Stimulated activated CD8-positive, alpha-beta memory T cell treated with anti-CD3 and anti-CD28 coated beads, Interleukin-4, amount 100 ng/mL, for 48 hours (primary cell): ENCODE data around the gene TSSK6.

Experiments
- DNase-seq: peaks from one replicate; pipeline ENCODE4 v3.0.0-alpha.2; 2020

Gene TSSK6

GRCh38 chr19:19514881-19515641 lies at the start of gene TSSK6:
Gene TSSK6 (minus strand): TSS chr19:19515548. CDS start chr19:19515427, 121 bp downstream.
- no peak for DNase-seq

- no peak for DNase-seq
Measured at GRCh38 chr19:19563348-19563848, 48.0 kb upstream of the TSSK6 start.

GRCh38 chr19:19562665-19563347 lies 47.5 kb upstream of the TSSK6 start:
- DNase-seq = peak; percentile 43

DNA sequence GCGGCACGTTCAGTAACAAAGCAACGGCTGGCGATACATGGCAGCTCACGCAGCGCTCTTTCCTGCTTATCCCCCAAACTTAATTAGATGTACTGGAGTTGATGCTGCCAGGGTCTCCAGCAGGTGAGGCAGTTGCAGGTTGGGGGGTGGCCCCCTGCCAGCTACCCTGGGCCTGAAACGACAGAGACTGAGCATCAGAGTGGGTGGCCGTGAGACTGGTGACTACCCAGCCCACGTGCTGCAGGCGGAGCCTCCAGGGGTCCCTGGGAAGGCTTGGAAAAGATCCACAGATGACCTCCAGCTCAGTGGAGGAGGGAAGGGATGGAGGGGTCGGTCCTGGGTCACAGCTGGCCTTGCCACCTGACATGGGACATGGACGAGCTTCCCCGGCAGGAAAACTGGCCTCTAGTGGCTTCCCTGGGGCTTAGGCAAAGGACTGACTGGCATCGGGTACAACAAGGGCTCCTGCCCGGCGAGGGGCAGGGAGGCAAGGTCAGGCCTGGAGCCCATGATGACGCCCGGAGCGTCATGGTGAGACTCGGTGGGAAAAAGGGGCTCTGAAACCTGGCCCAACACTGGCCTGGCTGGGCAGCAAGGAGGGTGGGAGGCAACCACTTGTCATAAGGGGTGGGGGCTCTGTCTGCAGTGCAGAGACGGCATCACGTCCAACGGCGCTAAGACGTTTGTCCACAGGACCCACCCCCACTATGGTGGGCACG lies 46.8 kb upstream of the TSSK6 start:
- no peak for DNase-seq

DNA sequence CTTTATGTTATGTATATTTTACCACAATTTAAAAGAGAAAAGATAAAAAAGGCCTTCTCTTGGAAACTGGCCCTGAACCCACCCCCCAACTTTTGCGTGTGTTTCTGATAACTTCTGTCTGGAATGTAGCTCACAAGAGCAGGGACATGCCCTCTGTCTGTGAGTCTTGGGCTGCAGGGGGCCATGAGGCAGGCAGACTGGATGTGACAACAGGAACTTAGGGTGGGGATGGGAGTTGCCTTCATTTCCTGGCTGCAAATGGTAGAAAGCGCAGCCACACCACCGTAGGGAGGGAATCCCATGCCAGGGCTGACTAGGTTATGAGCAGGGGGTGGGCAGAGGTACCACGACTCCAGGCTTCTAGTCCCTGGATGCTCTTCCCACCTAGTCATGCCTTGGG lies 44.6 kb upstream of the TSSK6 start:
- no peak for DNase-seq

DNA sequence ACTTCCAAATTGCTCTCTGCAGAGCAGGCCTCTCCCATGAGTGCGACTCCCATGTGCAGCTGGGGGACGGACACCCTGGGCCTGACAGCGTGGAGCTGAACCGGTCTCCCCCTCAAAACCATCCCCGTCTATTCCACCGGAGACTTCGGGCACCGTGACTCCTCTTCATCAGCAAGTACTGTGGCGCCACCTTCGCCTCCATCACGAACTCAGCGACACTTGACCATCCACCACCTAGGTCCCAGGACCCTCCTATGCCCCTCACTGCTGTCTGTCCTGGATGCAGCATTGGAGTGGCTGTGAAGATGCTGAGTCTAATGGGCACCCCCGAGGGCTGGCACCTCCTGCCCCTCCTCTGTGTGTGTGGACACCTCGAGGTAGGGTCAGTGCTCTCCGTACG lies 43.3 kb upstream of the TSSK6 start:
- DNase-seq = no peak

GRCh38 chr19:19558055-19558454 lies 42.7 kb upstream of the TSSK6 start:
- no peak for DNase-seq

DNA sequence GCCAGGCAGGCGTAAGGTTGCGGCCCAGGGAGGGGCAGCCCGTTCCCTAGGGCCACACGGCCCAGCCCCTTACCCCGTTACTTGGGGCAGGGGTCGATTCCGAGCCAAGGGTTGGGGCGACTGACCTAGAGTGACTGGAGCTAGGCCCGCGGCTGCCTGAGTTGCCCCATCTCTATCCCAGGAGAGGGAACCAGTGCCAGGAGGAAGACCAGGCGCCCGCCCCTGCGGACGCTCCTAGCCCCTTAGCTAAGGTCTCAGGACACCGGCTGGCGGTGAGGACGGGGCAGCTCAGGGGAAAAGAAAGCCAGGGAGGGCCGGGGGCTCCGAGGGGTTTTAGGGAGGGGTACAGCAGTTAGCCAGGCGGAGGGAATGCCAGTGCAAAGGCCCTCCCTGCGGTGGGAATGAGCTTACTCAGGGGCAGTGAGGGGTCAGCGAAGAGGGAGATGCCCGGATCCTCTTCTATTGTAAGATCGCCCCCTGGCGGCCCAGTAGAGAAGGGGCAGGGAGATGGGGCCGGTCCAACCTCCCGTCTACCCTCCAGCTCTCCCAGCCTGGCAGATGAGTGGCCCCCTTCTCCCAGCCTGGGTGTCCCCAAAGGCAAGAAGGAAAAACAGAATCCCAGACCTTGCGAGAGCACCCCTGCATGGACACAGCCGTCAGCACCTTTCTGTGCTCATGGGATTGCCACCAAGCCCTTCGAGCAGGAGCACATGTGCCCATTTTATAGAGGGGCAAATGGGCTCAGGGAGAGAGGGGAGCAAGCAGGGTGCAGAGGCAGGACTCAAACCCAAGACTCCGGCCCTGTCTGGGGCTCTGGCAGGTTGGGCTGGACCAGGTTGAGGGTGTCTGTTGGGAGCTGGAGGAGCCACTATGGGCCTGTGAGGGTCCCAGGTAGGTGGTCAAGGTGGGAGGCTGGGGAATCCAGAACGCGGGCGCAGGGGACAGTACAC lies 39.0 kb upstream of the TSSK6 start:
- DNase-seq = peak; percentile 86

GRCh38 chr19:19553670-19554069 lies 38.3 kb upstream of the TSSK6 start:
- DNase-seq = no peak

DNA sequence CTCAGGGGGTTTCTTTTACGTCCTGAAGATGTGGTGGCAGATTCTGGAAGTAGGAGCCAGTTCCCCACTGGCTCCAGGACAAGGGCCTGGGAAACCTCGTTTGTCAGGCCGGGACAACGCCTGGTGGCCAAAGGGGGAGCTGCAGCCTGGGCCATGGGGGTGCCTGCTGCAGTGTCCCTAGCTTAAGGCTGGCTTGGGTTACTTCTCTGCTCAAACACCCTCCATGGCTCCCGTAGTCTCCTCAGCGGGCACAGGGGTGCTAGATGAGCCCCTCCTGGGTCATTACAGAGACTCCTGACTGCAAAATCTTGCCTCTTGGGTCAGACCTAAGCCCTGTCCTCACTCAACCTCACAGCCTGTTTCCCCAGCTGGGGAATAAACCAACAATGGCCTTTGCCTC lies 37.5 kb upstream of the TSSK6 start:
- DNase-seq = peak; percentile 58

DNA sequence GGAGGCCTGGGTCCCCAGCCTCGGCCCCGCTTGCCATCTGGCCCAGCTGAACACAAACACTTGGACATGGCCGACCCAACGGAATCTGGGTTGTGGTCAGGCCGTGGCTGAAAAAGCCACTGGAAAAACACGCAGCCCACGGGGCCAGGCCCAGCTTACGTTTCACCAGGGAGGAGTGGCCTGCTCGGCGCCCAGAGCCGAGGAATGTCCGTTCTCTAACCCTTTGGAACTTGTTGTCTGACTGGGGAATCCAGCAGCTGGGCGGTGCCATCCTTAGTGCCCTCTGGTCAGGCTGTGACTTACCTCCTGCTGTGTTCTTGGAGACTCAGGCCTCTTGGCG lies 36.5 kb upstream of the TSSK6 start:
- no peak for DNase-seq

DNA sequence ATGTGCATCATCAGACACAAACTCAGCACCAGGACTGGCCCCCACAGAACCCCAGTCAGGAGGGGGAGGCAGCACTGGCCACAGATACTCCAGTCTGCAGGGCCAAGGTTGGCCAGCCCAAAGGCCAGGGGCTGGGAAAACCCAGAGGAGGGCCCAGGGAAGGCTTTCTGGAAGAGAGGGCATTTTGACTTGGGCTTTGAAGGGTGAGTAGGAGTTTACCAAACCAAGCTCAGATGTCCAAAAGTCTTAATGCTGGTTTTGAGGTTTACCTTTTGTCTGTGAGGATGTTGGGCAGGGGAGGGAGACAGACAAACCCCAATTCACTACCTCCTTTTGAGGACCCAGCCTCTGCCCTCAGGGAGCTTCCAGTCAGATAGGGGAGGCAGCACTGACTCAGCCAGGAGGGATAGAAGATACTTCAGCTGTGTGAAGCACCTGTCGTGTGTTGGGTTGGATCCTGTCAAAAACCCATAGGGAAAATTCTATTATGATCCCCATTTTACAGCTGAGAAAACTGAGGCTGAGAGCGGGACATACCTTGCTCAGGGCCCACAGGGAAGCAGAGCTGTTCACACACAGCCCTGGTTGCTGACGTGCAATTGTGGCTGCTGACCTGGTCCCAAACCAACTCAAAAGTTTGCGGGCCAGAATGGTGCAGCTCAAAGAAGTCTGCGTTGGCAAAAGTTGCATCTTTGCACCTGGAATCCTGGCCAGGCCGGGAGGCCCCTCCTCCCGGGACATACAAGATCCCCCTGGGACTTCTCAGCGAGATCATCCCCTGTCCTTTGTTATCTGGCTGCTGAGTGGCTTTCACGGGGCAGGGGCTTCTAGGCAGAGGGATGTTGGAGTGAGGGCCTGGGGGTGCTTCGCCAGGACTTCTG lies 35.9 kb upstream of the TSSK6 start:
- no peak for DNase-seq

DNA sequence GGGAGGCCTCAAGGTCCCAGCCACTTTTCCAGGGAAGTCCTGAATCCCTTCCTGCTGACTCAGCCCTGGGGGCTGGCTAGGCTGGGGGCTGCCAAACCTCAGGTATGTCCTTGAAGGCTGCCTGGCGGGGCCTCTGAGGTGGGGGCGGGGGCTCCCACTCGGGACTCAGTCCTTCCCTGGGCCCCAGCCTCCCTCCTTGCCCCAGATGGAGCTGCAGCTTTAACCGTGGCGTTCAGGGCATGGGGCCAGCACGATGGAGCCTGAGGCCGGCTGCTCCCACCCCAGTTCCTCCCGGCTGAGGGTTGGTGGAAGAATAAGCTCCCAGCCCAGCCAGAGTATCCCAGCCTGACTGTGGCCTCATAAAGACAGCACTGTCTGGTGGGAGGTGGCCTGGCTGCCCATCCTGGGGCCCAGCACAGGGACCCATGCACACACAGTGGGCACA lies 35.2 kb upstream of the TSSK6 start:
- no peak for DNase-seq

DNA sequence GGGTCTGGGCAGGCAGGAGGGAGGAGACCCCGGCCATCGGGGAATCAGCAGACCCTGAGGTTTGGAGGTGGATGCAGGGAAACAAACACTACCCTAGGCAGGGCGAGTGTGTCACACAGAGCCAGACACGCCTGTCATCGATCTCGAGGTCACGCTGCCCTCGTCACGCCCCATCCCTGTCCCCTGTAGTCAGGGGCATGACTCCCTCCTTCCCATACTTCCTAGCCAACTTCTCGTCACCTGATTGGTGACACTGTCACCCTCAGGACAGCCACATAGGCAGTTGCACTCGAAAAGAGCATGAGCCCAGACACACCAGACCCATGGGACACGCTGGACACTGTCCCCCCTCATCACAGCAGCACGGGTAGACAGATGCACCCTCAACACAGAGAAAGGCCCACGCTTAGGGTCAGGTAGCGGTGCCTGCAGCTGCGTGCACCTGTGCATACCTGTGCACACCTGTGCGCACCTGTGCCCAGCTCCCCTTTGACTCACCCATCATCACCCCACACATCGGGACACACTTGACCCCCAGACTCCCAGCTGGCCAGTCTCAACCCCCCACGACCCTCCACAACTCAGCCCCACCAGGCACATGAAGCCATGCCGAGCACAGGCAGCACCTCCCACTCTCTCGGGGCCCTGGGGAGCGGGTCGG lies 34.6 kb upstream of the TSSK6 start:
- no peak for DNase-seq

DNA sequence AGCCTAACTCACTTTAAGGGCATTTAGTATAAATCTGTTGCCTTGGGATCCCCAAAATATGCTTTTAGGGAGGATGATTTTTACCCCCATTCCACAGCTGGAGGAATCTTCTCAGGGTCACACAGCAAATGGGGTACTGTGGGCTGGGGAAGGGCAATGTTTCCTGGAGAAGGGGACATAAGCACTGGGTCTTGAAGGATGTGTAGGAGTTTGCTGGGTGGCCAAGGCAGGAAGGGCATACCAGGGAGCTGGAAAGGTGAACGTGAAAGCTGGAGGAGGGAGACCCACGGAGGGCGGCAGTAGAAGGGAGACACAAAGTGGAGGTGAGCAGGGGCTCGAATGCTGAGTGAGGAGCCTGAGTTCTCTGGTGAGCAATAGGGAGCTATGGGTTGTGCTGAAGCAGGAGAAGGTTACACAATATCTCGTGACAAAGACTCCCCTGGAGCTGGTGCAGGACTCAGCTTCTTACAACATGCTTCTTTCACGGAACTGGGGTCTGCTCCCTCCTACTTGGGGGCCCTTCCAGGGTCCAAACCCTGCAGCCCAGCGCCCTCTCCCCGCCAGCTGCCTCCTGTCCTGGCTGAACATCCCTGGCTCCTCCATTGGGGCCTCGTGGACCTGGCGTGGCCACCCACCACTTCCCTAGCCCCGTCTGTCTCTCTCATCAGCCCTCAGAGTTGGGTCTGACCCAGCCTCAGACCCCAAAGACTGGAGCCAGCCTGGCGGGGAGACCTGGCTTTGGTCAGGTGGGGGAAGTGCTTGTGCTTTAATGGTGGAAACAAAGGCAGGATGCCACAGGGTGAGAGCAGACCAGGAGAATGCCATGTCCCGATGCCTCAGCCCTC lies 33.8 kb upstream of the TSSK6 start:
- no peak for DNase-seq

DNA sequence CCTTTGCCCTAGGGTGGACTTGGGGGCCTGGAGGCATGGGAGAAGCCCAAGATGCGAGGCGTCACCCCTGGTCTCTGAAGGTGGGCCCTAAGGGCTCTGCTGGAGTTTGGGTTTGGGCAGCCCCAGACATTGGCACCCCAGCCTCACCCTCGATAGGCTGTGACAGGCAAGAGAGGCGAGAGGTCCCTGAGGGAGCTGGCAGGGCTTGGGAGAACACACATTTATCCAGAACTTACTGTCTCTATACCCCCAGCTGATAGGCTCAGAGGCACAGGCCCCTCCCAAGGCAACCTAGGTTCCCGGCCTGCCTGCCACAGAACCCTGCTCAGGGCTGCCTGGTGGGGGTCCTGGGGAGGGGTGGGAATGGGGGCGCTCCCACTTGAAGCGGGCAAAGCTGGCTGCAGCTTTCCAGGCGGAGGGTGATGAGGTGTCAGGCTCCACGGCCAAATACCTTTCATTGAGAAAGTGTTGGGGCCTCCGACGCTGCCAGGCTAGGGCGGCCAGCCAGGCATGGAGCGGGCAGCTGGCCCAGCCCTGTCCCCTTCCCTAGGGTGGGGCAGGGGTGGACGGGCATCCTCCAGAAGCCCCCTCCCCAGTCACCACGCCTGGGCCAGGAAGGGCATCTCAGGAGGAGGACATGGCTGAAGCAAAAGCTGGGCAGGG lies 32.5 kb upstream of the TSSK6 start:
- no peak for DNase-seq

- no peak for DNase-seq
Measured at GRCh38 chr19:19546751-19547162, 31.4 kb upstream of the TSSK6 start.

DNA sequence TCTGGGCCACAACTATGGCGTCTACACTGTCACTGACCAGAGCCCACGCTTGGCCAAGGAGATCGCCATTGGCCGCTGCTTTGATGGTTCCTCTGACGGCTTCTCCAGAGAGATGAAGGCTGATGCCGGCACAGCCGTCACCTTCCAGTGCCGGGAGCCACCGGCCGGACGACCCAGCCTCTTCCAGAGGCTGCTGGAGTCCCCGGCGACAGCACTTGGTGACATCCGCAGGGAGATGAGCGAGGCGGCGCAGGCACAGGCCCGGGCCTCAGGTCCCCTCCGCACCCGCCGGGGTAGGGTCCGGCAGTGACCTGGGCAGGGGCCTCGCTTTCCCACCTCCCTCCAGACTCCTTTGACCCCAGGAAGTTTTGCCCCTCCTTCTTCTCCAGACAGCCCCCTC lies 30.4 kb upstream of the TSSK6 start:
- DNase-seq = no peak

- DNase-seq = no peak
Measured at GRCh38 chr19:19544954-19545591, 29.7 kb upstream of the TSSK6 start.
